T-helper 1 cell treated with Interleukin-12 subunit alpha and Interleukin-12 subunit beta and Interleukin-4 antibody, amounts not matched to agents 30 μg/mL and 1 μg/mL, for 36 hours (primary cell): ENCODE data around the gene NQO2.

Experiments
- H3K27ac Mint-ChIP-seq: one replicate; pipeline ENCODE4 v1.8.0; 2021; ENCODE audit warnings: mild to moderate bottlenecking, mixed read lengths
- H3K27me3 Mint-ChIP-seq: one replicate; pipeline ENCODE4 v1.8.0; 2021; ENCODE audit warnings: low read depth, mixed read lengths
- H3K36me3 Mint-ChIP-seq: one replicate; pipeline ENCODE4 v1.8.0; 2021; ENCODE audit warnings: low read depth, mixed read lengths
- H3K4me1 Mint-ChIP-seq: one replicate; pipeline ENCODE4 v1.8.0; 2021; ENCODE audit warnings: low read depth, mixed read lengths
- H3K4me3 Mint-ChIP-seq: one replicate; pipeline ENCODE4 v1.8.0; 2021; ENCODE audit warnings: mild to moderate bottlenecking, moderate library complexity, mixed read lengths
- H3K9me3 Mint-ChIP-seq: one replicate; pipeline ENCODE4 v1.8.0; 2021; ENCODE audit warnings: mixed read lengths

NQO2 gene

DNA sequence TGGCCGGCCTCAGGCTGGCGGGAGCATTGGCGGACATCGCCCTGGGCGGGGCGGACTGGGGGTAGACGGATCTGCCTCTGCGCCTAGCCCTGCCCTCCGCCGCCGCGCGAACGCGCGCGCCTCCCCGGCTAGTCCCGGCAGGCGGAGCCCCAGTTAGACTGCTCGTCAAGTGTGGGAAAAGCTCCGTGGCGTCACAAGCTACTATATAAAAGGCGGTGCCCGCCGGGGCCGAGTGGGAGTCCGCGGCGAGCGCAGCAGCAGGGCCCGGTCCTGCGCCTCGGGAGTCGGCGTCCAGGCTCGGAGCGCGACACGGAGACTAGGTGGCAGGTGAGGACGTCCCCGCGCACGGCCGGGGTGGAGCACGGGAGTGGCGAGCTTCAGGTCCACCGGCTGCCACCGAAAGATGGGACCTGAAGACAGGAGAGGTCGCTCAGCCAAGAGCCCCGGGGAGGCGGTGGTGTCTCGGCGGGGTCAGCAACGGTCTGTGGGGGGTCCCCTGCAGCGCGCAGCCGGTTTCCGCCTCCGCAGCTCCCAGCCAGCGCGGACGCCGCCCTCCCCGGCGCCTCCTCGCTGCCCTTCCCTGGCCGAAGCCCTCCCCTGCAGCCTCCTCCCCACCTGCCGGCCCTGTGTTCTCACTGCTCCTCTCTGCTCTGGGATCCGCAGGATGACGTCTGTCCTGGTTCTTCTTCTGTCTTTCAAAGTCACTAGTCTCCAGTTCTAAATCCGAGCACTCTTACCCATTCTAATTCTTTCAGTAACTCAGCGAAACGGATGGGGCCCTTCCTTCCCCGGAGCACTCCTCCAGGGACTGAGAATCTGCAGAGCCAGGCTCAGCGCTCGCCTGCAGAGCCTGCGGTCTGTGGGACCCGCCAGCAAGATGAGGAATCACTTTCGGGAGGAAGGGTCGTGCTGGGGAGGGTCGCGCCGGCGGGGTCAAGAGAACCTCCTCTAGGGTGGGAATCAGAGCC is 64.3 kb downstream of the NQO2 start:
- Mint-ChIP-seq H3K4me3 (peak overlapping the region; percentile 91), H3K4me1 (peaks cover 40% of the 10 kb centered on the region), H3K36me3 (peaks cover 4% of the 10 kb centered on the region), H3K9me3 (no peaks in the 10 kb centered on the region), H3K27ac (peak overlapping the region; percentile 89), H3K27me3 (no peaks in the 10 kb centered on the region)

DNA sequence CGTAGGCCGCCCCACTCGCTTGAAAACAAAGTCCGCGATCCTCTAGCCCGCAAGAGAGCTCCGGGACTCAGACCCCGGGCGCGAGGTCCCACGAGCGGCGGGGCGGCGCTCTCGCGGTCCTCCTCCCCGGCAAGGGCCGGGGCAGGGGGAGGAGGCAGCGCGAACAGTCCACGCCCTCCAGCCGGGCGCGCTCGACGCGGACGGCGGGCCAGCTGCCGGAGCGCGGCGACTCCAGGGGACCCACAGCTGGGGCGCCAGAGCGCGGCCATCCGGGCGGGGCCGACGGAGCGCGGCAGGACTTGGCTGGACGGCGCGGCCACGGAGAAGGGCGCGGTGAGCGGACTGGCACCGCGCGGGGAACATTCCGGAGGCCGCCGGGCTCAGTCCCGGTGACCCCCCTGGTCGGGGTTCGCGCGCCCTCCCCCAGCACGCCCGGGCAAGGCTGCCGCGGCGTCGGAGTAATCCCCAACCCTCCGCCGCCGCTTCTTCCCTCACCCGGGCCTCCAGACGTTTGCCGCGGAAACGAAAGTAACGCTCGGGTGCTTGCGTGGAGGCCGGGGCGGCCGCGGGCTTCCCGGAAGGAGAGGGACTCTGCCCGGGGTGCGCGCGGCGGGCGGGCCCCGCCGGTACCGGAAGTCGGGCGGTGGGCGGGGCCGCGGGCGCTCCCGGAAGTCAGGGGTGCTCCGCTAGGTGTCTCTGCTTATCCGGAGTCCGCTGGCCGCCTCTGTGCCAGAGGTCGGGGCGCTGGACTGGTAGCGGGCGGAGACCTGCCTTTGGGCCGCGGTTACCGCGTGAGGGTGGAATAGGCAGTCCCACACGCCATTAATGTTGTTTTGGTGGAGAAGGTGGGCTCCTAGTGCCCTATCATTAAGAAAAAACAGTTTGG is 68.9 kb downstream of the NQO2 start, which contains the start of gene RIPK1:
TSS of gene RIPK1 (plus strand) at position 166 of the 886 bp plus-strand sequence. CDS start 8,330 bp downstream, outside the sequence.
- Mint-ChIP-seq H3K27ac (peak within 1 kb of the TSS; percentile 97), H3K4me3 (peak within 1 kb of the TSS; percentile 95), H3K36me3 (peaks cover 21% of the 10 kb centered on the region), H3K4me1 (peaks cover 55% of the 10 kb centered on the region), H3K9me3 (no peaks in the 10 kb centered on the region), H3K27me3 (no peaks in the 10 kb centered on the region)
